Measurements from ENCODE around the gene PLCB3. TPM values are rescaled to one million over a fixed set of nuclear protein-coding genes. Genes with fewer than 3 reads are reported as not detected.

The PLCB3 gene
- total RNA-seq, 6 experiments from 2014 or later, result 5.4 to 8.0 (median 6.7) TPM

- H3K4me1 ChIP-seq, result peaks cover under 1 to 28% (median 13%) of the 10 kb centered on the region in 4 donors
Observed at GRCh38 chr11:64230171-64230984, 21.0 kb upstream of the PLCB3 start, which contains the start of gene DNAJC4. Gene DNAJC4, plus strand, starts transcription at chr11:64230548. Its CDS starts 307 bp downstream, at chr11:64230855.

GRCh38 chr11:64230985-64231365 is 20.4 kb upstream of the PLCB3 start:
- Histone ChIP-seq H3K27ac (peak overlapping the region; percentile 65 to 90 (median 74)), H3K4me1 (peaks cover 0 to 27% (median 13%) of the 10 kb centered on the region in 4 donors), H3K27me3 (no peaks in the 10 kb centered on the region), H3K9me3 (no peaks in the 10 kb centered on the region), H3K4me3 (peak overlapping the region; percentile 71 to 78 (median 71)), H3K36me3 (no peaks in the 10 kb centered on the region)
- WGBS (ENCODE audit: insufficient coverage, low coverage, low lambda C conversion rate, missing lambda C conversion rate), result 7% methylated on average over 6 of the region's 8 CpGs
- ATAC-seq (no peak), DNase-seq (no peak)
- intact Hi-C loops (cut with DNase I), result no loop called here
- TF ChIP-seq CTCF (IDR thresholded peaks at IDR 0.05) (no peak), POLR2A (IDR thresholded peaks at IDR 0.05) (no peak)

More at GRCh38 chr11:64230171-64230984, 21.0 kb upstream of the PLCB3 start, which contains the start of gene DNAJC4:
- DNase-seq (peak; percentile 94 to 96 (median 95)), ATAC-seq (peak; percentile 68 to 75 (median 74))
- intact Hi-C loops (cut with DNase I), result no loop called here
- WGBS (ENCODE audit: insufficient coverage, low coverage, low lambda C conversion rate, missing lambda C conversion rate), result 0% methylated on average over 26 of the region's 62 CpGs
- TF ChIP-seq CTCF (IDR thresholded peaks at IDR 0.05), result no peak
- peak; percentile 44 for TF ChIP-seq POLR2A (IDR thresholded peaks at IDR 0.05)
- H3K27ac ChIP-seq, result peak within 1 kb of the TSS; percentile 65 to 90 (median 74)
- peak within 1 kb of the TSS; percentile 71 to 78 (median 71) for H3K4me3 ChIP-seq
- no peaks in the 10 kb centered on the region for H3K36me3 ChIP-seq
- no peaks in the 10 kb centered on the region for H3K27me3 ChIP-seq
- H3K9me3 ChIP-seq, result no peaks in the 10 kb centered on the region

- Histone ChIP-seq H3K4me1 (peaks cover 0 to 26% (median 13%) of the 10 kb centered on the region in 4 donors), H3K27ac (no peak overlapping the region), H3K36me3 (no peaks in the 10 kb centered on the region), H3K27me3 (no peaks in the 10 kb centered on the region), H3K4me3 (no peak overlapping the region), H3K9me3 (no peaks in the 10 kb centered on the region)
- WGBS (ENCODE audit: insufficient coverage, low coverage, low lambda C conversion rate, missing lambda C conversion rate), result 81% methylated on average over 7 of the region's 7 CpGs
- ATAC-seq (no peak), DNase-seq (no peak)
- intact Hi-C loops (cut with DNase I), result no loop called here
- no peak for TF ChIP-seq CTCF (IDR thresholded peaks at IDR 0.05)
- TF ChIP-seq POLR2A (IDR thresholded peaks at IDR 0.05), result no peak
Observed at GRCh38 chr11:64231546-64231945, 19.8 kb upstream of the PLCB3 start.

- 69% methylated on average over 3 of the region's 15 CpGs for WGBS (ENCODE audit: insufficient coverage, low coverage, low lambda C conversion rate, missing lambda C conversion rate)
- H3K27ac ChIP-seq, result no peak overlapping the region
- intact Hi-C loops (cut with DNase I), result no loop called here
- H3K27me3 ChIP-seq, result no peaks in the 10 kb centered on the region
- DNase-seq (peak in 1 of 3 donors; percentile 56), ATAC-seq (no peak)
- H3K4me1 ChIP-seq, result peaks cover 0 to 22% (median 7%) of the 10 kb centered on the region in 4 donors
- no peaks in the 10 kb centered on the region for H3K9me3 ChIP-seq
- no peaks in the 10 kb centered on the region for H3K36me3 ChIP-seq
- no peak overlapping the region for H3K4me3 ChIP-seq
- no peak for TF ChIP-seq CTCF (IDR thresholded peaks at IDR 0.05)
- TF ChIP-seq POLR2A (IDR thresholded peaks at IDR 0.05), result no peak
Observed at GRCh38 chr11:64232182-64232966, 19.0 kb upstream of the PLCB3 start.

Measured in right lobe of liver (tissue), 6 donors.